HG03520 (cell line): ENCODE results near the gene APC.

Experiments used
- ATAC-seq: cut with Tn5 transposase; IDR thresholded peaks from one replicate; pipeline ENCODE4 v1.9.1; 2021; ENCODE audit warnings: mild to moderate bottlenecking, moderate library complexity; ENCODE audit not compliant: unreplicated experiment

Gene APC

GRCh38 chr5:112776301-112776856 is 38.7 kb downstream of the APC start:
- ATAC-seq = no peak

GRCh38 chr5:112779531-112779930 is 41.8 kb downstream of the APC start:
- ATAC-seq = no peak

- ATAC-seq = no peak
Observed at GRCh38 chr5:112784726-112785125, 47.0 kb downstream of the APC start.

- no peak for ATAC-seq
Observed at GRCh38 chr5:112787261-112787660, 49.6 kb downstream of the APC start.

GRCh38 chr5:112787896-112788295 is 50.2 kb downstream of the APC start:
- no peak for ATAC-seq

GRCh38 chr5:112793201-112793600 is 55.5 kb downstream of the APC start:
- no peak for ATAC-seq

GRCh38 chr5:112794410-112794809 is 56.7 kb downstream of the APC start:
- ATAC-seq = no peak

GRCh38 chr5:112795342-112795741 is 57.7 kb downstream of the APC start:
- ATAC-seq = no peak

- no peak for ATAC-seq
Observed at GRCh38 chr5:112795944-112796678, 58.4 kb downstream of the APC start.

GRCh38 chr5:112799661-112800060 is 62.0 kb downstream of the APC start:
- no peak for ATAC-seq

- no peak for ATAC-seq
Observed at GRCh38 chr5:112800891-112801290, 63.2 kb downstream of the APC start.

- ATAC-seq = no peak
Observed at GRCh38 chr5:112811023-112811422, 73.3 kb downstream of the APC start.

- ATAC-seq = no peak
Observed at GRCh38 chr5:112812549-112812948, 74.9 kb downstream of the APC start.

GRCh38 chr5:112820246-112820645 is 82.6 kb downstream of the APC start:
- ATAC-seq = no peak

GRCh38 chr5:112822456-112822855 is 84.8 kb downstream of the APC start:
- ATAC-seq = no peak

- ATAC-seq = no peak
Observed at GRCh38 chr5:112823181-112823580, 85.5 kb downstream of the APC start.

- ATAC-seq = no peak
Observed at GRCh38 chr5:112823656-112824055, 86.0 kb downstream of the APC start.

- ATAC-seq = no peak
Observed at GRCh38 chr5:112824197-112824596, 86.5 kb downstream of the APC start.

- ATAC-seq = no peak
Observed at GRCh38 chr5:112830378-112830777, 92.7 kb downstream of the APC start.

GRCh38 chr5:112833971-112834370 is 96.3 kb downstream of the APC start:
- ATAC-seq = no peak

GRCh38 chr5:112844489-112844888 is 106.8 kb downstream of the APC start:
- no peak for ATAC-seq

GRCh38 chr5:112846556-112846955 is 108.9 kb downstream of the APC start:
- no peak for ATAC-seq

GRCh38 chr5:112847306-112847705 is 109.6 kb downstream of the APC start:
- no peak for ATAC-seq
